Esophagus squamous epithelium (tissue), 5 donors: ENCODE data around the gene FOXP4. TPM values are rescaled to one million over a fixed set of nuclear protein-coding genes. Genes with fewer than 3 reads are reported as not detected.

ENCODE experiments used
- DNase-seq: peaks from one replicate; lab custom pipeline; 2025; lab: John Stamatoyannopoulos, UW
- H3K27ac ChIP-seq, 4 donors: fragments of 200-600 bp; sonication (generic); one replicate each; pipeline ENCODE4 v1.5.1; 2016 to 2019; ENCODE audit warnings: mild to moderate bottlenecking in 1 of 4
- H3K27me3 ChIP-seq, 4 donors: fragments of 200-600 bp; sonication (generic); 1 replicate in 3 of 4; 2 replicates in 1 of 4; pipeline versions ENCODE4 v1.5.1 to v1.6.0; 2017 to 2021; ENCODE audit warnings: antibody characterized with exemption in 1 of 4
- H3K36me3 ChIP-seq, 3 donors: fragments of 200-600 bp; sonication (generic); one replicate each; pipeline ENCODE4 v1.5.1; 2016 to 2019
- H3K4me1 ChIP-seq, 3 donors: fragments of 200-600 bp; sonication (generic); one replicate each; pipeline ENCODE4 v1.5.1; 2017 to 2019
- H3K4me3 ChIP-seq, 4 donors: fragments of 200-600 bp; sonication (generic); 1 replicate in 3 of 4; 2 replicates in 1 of 4; pipeline ENCODE4 v1.5.1; 2016 to 2019; ENCODE audit warnings: mild to moderate bottlenecking in 2 of 4, moderate library complexity in 1 of 4
- H3K9me3 ChIP-seq, 3 donors: fragments of 200-600 bp; sonication (generic); one replicate each; pipeline ENCODE4 v1.5.1; 2016 to 2019
- POLR2A ChIP-seq, 4 donors: fragments of 450-650 bp; IDR thresholded peaks; one replicate each; pipeline ENCODE4 v1.6.1; 2017; ENCODE audit warnings: antibody characterized with exemption in 4 of 4, mild to moderate bottlenecking in 4 of 4, moderate library complexity in 3 of 4
- WGBS, 2 donors: methylation state at CpG; one replicate each; pipeline ENCODE4 v1.1.5; 2018; 5-methylcytosine and 5-hydroxymethylcytosine counted together
- intact Hi-C: fragments of 100-400 bp; cut with DNase I; formaldehyde crosslinking; loops from one replicate; pipeline ENCODE4 v1.15.0; 2022
- total RNA-seq, 4 donors: library from RNA; depleted of rRNA; stranded (reverse); fragments of >200 nt; gene quantifications; one replicate each; pipeline ENCODE4 v1.1.0, GENCODE V29; 2016
- TF ChIP-seq, protein P1 (sequence below), 6 experiments: fragments of 450-650 bp in 4 of 6; fragments of 200-600 bp in 2 of 6; sonication (generic) in 2 of 6; IDR thresholded peaks; one replicate each; pipeline ENCODE4 v1.5.1; 2016 to 2019; ENCODE audit warnings: antibody characterized with exemption in 6 of 6, mild to moderate bottlenecking in 4 of 6, moderate library complexity in 4 of 6
- donor health status: DM: yes; HTN: yes; CAD: no.

Gene FOXP4
- total RNA-seq, 4 donors from 2014 or later: 2.2 to 10.3 (median 6.8) TPM

DNA sequence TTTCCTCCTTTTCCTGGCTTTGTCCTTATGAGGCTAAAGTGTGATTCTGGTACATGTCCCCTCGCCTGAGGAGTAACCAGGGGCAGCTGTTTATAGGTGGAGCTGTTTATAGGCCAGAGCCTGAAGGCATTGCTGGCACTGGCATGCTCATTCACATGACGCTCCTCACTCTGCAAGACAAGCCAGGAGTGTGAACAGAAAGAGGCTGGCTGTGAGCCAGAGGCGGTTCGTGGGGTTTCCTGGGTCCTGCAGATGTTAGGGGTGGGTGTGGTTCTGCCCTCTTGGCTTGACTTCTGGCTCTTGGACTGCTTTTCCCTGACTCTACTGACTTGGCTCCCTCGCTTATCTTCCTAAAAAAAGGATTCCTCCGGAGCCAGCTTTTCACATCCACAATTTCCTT lies 79.3 kb downstream of the FOXP4 start:
- TF ChIP-seq, protein P1, sequence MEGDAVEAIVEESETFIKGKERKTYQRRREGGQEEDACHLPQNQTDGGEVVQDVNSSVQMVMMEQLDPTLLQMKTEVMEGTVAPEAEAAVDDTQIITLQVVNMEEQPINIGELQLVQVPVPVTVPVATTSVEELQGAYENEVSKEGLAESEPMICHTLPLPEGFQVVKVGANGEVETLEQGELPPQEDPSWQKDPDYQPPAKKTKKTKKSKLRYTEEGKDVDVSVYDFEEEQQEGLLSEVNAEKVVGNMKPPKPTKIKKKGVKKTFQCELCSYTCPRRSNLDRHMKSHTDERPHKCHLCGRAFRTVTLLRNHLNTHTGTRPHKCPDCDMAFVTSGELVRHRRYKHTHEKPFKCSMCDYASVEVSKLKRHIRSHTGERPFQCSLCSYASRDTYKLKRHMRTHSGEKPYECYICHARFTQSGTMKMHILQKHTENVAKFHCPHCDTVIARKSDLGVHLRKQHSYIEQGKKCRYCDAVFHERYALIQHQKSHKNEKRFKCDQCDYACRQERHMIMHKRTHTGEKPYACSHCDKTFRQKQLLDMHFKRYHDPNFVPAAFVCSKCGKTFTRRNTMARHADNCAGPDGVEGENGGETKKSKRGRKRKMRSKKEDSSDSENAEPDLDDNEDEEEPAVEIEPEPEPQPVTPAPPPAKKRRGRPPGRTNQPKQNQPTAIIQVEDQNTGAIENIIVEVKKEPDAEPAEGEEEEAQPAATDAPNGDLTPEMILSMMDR (IDR thresholded peaks at IDR 0.05): no peak
- no peak for TF ChIP-seq POLR2A (IDR thresholded peaks at IDR 0.05)
- H3K36me3 ChIP-seq: no peaks in the 10 kb centered on the region
- intact Hi-C loops: no loop called here
- H3K4me3 ChIP-seq: no peak overlapping the region
- DNase-seq: no peak
- peak overlapping the region in 3 of 4 donors; percentile 55 to 70 (median 61) for H3K27ac ChIP-seq
- 20 to 48% methylated on average over 3 of the region's 6 CpGs for WGBS, 2 donors
- no peaks in the 10 kb centered on the region for H3K9me3 ChIP-seq
- no peaks in the 10 kb centered on the region for H3K27me3 ChIP-seq
- H3K4me1 ChIP-seq: peaks cover 14 to 63% (median 38%) of the 10 kb centered on the region in 3 donors

- TF ChIP-seq, protein P1 (IDR thresholded peaks at IDR 0.05): no peak
- TF ChIP-seq POLR2A (IDR thresholded peaks at IDR 0.05): no peak
- H3K4me3 ChIP-seq: no peak overlapping the region
- H3K27ac ChIP-seq: peak overlapping the region; percentile 55 to 71 (median 66)
- no peak for DNase-seq
- no peaks in the 10 kb centered on the region for H3K9me3 ChIP-seq
- 75 to 90% methylated on average over 3 to 4 of the region's 4 CpGs for WGBS, 2 donors
- intact Hi-C loops: no loop called here
- H3K4me1 ChIP-seq: peaks cover 14 to 63% (median 38%) of the 10 kb centered on the region in 3 donors
- no peaks in the 10 kb centered on the region for H3K27me3 ChIP-seq
- no peaks in the 10 kb centered on the region for H3K36me3 ChIP-seq
Observed at GRCh38 chr6:41626022-41626421, 79.8 kb downstream of the FOXP4 start.

DNA sequence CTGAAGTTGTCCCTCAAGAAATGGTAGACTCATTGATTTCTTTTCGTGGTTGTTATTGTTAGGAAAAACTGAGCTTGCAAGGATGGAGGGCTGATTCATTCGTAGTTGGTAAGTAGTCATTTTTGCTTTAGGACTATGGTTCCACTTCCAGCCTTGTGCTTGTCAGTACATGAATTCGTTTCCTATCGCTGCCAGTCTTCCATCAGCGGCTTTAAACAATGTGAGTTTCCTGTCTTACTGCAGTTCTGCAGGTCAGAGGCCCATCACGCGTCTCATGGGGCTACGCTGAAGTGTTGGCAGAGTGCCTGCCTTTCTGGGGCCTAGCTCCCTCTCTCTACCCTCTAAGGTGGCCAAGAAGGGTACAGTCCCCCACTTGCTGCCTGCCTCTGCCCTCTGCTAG lies 80.7 kb downstream of the FOXP4 start:
- peak overlapping the region; percentile 55 to 71 (median 66) for H3K27ac ChIP-seq
- intact Hi-C loops: no loop called here
- H3K36me3 ChIP-seq: no peaks in the 10 kb centered on the region
- no peaks in the 10 kb centered on the region for H3K27me3 ChIP-seq
- WGBS, 2 donors: 35 to 48% methylated on average over 7 to 8 of the region's 8 CpGs
- H3K4me3 ChIP-seq: peak overlapping the region in 1 of 4 donors; percentile 7
- TF ChIP-seq, protein P1 (IDR thresholded peaks at IDR 0.05): no peak
- no peak for TF ChIP-seq POLR2A (IDR thresholded peaks at IDR 0.05)
- no peaks in the 10 kb centered on the region for H3K9me3 ChIP-seq
- H3K4me1 ChIP-seq: peaks cover 14 to 62% (median 38%) of the 10 kb centered on the region in 3 donors
- DNase-seq: no peak

DNA sequence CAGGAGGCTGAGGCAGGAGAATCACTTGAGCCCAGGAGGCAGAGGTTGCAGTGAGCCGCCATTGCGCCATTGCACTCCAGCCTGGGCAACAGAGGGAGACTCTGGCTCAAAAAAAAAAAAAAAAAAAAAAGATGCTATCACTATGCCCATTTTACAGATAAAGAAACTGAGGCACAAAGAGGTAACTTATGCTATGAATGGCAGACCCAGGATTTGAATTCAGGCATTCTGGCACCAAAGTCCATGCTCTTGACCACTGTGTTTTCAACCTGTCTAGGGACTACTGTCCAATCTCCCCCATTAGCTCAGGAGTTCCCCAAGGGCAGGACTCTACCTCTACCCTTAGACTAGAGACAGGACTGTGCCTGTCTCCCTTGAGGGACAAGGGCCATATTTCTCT lies 82.9 kb downstream of the FOXP4 start:
- DNase-seq: no peak
- no peaks in the 10 kb centered on the region for H3K27me3 ChIP-seq
- TF ChIP-seq, protein P1 (IDR thresholded peaks at IDR 0.05): no peak
- TF ChIP-seq POLR2A (IDR thresholded peaks at IDR 0.05): no peak
- H3K27ac ChIP-seq: no peak overlapping the region
- H3K4me3 ChIP-seq: no peak overlapping the region
- 100% methylated on average over 1 to 2 of the region's 2 CpGs for WGBS, 2 donors
- H3K36me3 ChIP-seq: no peaks in the 10 kb centered on the region
- H3K4me1 ChIP-seq: peaks cover 14 to 42% (median 22%) of the 10 kb centered on the region in 3 donors
- no peaks in the 10 kb centered on the region for H3K9me3 ChIP-seq
- intact Hi-C loops: no loop called here

DNA sequence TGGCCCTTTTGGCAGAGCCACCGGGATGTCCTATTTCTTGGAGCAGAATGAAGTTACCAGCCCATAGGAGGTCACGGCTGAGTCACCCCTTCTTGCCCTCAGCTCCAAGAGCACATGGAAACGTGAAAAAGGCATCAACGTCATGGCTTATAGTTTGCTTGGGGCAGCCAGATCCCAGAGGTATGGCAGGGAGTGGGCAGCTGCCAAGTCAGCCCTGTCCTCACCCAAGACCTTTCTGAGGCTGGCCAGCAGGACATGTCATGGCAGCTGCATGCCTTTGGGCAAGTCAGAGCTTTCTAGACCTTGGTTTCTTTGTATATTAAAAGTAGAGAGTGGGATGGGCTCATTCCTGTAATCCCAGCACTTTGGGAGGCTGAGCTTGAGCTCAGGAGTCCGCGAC lies 83.9 kb downstream of the FOXP4 start:
- TF ChIP-seq, protein P1 (IDR thresholded peaks at IDR 0.05): no peak
- no peak for TF ChIP-seq POLR2A (IDR thresholded peaks at IDR 0.05)
- intact Hi-C loops: no loop called here

More for the DNA sequence above, 83.9 kb downstream of the FOXP4 start:
- DNase-seq: no peak
- no peaks in the 10 kb centered on the region for H3K36me3 ChIP-seq
- peaks cover 14 to 43% (median 21%) of the 10 kb centered on the region in 3 donors for H3K4me1 ChIP-seq
- no peaks in the 10 kb centered on the region for H3K27me3 ChIP-seq
- H3K4me3 ChIP-seq: no peak overlapping the region
- H3K9me3 ChIP-seq: no peaks in the 10 kb centered on the region
- WGBS, 2 donors: 83 to 86% methylated on average over 1 to 3 of the region's 6 CpGs
- H3K27ac ChIP-seq: no peak overlapping the region
